HG03045 (cell line): Measurements from ENCODE around the gene ZDHHC14.
A peak's percentile ranks its signal among the peaks of the same experiment; 100 is the strongest.
"Not testable (repeated sequence)": the region's sequence is repeated elsewhere in the genome, so short reads cannot be mapped to it uniquely, and the experiment has no call there.

ENCODE experiments used
- ATAC-seq: cut with Tn5 transposase; IDR thresholded peaks from one replicate; pipeline ENCODE4 v1.9.1; 2021; ENCODE audit warnings: mild to moderate bottlenecking, moderate library complexity; ENCODE audit not compliant: unreplicated experiment

The ZDHHC14 gene

DNA sequence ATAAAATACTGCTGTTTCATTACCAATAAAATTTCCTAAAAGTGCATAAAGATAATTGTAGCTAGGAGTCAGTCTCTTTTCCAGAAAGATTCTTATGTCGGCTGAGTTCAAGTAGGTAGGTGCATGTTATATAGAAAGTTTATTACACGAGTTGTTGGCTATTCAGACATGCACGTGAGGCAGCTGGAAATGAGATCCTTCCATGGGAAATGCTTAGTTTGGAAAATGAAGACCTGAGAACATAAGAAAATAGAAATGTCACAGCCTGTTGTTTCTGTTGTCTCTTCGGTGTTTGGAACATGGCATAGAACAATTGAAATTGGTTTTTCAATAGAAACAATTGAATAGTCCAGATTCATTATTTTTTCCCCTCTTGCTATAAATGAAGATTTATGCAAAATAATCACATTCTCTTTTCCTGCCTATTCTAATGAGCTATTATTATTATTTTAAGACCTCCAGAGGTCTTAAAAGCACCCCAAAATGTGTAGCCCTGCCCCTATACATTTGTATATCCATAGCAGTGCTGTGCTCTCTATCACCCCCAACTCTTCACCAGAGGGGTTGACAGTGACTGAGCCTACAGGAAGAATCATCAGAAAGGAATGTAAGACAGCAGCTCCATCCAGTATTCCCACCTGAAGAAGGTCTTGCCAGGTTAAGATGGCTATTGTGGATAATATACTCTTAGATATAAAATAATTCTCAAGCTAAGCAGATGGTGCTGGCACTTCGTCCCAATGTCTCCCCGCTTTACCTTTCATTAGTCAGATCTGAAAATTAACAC is 82.2 kb downstream of the ZDHHC14 start:
- ATAC-seq: no peak

GRCh38 chr6:157463743-157464135 is 82.7 kb downstream of the ZDHHC14 start:
- ATAC-seq: not testable (repeated sequence)

GRCh38 chr6:157464653-157465535 is 83.9 kb downstream of the ZDHHC14 start:
- ATAC-seq: peak; percentile 30

GRCh38 chr6:157466342-157466648 is 85.3 kb downstream of the ZDHHC14 start:
- ATAC-seq: no peak

DNA sequence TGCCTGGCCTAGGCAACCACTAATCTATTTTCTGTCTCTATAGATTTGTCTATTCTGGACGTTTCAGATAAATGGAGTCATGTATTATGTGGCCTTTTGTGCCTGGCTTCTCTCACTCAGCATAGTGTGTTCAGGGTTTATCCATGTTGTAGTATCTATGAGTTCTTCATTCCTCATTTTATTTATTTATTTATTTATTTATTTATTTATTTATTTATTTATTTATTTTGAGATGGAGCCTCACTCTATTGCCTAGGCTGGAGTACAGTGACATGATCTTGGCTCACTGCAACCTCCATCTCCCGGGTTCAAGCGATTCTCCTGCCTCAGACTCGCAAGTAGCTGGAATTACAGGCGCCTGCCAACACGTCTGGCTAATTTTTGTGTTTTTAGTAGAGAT is 86.3 kb downstream of the ZDHHC14 start:
- not testable (repeated sequence) for ATAC-seq

DNA sequence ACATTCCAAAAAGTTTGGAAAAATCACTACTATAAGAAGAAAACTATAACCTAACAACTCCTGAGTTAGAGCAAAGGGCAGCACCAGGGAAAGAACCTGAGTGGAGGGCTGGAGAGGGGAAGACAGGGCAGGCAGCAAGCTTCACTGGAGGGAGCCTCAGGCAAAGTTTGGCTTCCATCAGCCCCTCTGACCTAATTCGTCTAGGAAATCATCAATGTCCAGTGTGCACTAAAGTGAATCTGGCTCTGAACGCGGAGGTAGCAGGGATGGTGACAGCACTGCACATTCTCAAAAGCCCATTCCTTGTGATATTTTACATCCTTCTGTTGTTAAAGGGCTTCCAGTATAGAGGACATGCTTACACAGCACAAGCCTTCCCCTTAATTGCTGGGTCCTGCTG is 87.1 kb downstream of the ZDHHC14 start:
- no peak for ATAC-seq

DNA sequence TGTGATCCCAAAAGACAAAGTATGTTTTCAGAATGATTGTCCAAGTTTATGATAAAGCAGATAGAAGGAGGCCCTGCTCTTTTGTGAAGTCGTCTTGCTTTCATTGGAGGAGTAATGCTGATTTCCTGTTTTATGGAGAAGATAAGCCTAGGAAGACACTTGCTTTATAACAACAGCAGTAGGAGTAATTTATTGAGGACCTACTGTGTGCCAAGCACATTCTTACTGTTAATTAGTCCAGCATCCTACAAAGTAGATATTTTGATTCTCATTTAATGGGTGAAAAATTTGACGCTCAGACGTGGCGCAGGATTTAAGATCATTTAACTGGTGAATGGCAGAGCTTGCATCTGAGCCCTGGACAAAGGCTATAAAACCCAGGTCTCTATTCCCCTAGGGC is 87.6 kb downstream of the ZDHHC14 start:
- ATAC-seq: no peak

DNA sequence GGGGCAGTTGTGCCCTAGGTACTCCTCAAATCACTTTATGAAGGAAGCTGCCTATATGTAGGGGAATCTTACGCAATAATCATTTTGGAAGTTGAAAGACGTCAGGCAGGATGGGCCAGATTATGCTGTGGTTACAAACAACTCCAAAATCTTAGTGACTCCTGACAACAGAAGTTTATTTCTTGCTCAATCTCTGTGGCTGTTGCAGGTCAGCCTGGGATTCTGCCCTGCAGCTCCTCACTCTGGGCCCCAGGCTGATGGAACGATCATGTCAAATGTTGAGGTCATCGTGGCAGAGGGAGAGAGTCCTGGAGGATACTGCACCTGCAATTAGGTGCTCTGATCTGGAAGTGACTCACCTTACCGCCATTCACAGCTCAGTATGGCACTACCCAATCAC is 88.4 kb downstream of the ZDHHC14 start:
- no peak for ATAC-seq

DNA sequence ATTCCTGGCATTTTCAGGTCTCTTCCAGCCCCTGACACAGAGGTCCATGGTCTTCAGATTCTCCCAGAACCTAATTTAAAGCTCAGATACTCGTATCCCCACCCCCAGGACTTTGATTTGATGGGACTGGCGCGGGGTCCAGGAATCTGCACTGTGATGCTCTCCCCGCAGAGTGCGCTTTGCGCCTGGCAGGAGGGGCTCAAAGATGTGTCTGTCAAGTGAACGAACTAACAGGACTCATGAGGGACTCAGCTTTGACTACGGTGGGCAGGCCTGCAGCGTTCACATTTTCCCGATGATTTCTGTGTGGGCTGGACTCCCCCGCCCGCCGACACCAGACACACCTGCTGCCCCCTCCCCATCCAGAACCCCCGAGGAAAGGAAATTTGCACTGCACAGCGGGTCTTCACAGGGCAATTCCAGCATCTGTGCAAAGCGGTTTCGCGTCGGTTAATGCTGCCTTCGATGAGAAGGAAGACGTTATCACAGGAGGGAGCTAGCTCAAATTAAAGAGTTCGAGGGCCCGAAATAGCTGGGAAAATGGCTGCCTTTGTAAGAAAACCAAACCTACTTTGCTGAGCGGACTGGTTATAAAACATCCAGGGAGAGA is 90.2 kb downstream of the ZDHHC14 start:
- ATAC-seq: no peak

DNA sequence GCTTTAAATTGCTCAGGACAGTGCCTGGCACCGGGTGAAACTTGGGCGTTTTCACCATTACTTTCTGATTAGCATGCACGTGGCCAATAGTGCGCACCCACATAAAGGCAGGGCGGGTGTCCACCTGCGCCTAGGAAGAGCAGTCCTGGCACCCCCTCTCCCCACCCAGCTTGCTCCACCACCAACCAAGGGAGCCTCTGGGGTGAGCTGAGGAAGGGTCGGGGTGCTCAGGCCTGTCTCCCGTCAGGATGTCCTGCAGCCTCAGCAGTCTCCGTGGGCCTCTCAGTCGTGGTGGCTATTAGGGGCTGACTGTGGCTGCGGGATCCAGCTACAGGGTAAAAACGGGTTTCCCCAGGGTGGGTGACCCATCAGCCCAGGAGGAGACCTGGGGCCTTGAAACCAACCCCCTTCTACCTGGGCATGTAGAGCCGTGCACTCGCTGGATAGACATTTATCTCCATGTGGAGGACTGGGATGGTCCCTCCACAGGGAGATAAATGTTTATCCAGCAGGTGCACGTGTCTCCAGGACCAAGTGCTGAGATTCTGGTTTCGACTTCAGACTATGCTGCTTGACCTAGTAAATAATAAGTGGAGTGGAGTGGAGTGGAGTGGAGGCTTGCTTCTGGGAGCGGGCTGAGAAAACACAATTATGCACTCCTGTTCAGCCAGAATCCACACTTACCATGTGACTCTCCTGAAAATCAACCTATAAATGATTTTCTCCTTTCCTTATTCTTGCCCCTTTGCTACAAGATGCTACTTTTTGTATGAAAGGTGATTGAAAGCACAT is 91.1 kb downstream of the ZDHHC14 start:
- ATAC-seq: no peak

GRCh38 chr6:157476797-157477196 is 95.8 kb downstream of the ZDHHC14 start:
- no peak for ATAC-seq

- no peak for ATAC-seq
Observed at GRCh38 chr6:157478926-157479325, 97.9 kb downstream of the ZDHHC14 start.

DNA sequence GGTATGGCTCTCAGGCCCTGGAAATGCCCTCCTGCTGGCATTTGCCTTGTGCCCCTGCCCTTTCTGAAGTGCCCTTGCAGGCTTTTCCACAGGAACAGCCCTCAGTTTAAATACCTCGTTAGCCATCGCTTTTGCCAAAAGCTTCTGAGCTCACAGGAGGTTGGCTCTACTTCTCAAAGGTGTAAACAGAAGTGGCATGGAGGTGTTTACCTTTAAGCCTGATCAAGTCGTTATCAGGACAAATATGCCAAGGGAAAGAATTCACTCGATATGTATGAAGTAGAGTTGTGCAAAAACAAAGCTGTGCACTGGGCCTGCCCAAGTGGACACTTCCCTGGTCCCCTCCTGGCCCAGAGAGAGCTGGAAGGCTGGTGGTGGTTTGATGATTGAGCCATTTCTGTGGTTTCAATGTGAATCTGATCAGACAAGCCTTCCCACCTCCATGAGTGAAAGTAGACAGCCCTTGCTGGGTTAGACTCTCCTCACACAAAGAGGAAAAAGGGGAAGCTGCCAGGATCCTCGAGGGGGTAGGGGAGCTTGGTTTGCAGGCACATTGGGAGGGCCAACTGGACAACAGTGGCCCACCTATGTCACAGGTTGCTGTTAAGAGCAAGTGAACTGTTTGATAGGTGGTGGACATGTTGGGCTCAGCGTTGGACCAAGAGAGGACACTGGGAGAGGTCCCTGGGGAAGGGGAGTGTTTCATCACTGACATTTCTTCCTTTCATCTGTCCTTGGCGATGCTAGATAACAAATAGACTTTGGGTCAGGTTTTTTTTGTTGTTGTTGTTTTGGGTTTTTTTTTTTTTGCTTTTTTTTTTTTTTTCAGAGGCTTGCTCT is 98.7 kb downstream of the ZDHHC14 start:
- no peak for ATAC-seq

DNA sequence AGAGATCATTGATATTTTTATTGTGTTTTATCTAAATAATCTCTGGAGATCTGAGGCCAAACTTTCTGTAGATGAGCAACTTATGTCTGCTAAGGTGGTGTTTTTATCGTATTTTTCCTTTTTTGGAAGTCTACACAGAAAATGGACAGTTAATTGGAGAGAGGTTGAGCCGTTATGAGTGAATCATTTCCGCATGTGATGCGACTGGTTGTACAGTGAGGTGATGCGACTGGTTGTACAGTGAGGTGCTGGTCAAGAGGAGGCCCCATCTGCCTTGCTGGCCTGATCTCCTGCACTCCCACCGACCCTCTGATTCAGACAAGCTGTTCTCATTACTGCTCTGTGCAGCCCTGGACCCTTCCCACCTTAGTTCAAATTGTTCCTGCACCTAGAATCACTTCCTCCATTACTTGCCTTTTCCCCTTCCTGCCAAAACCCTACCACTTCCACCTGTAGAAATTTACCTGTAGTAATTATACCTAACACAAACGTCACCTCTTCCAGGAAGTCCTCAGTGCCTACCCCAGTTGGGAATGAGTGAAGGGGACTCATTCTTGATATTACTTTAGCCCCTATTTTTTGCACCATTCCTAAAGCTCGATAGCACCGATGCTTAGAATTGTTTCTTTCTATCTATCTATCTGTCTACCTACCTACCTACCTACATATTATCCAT is 100.3 kb downstream of the ZDHHC14 start:
- no peak for ATAC-seq

GRCh38 chr6:157481865-157482249 is 100.9 kb downstream of the ZDHHC14 start:
- ATAC-seq: no peak

DNA sequence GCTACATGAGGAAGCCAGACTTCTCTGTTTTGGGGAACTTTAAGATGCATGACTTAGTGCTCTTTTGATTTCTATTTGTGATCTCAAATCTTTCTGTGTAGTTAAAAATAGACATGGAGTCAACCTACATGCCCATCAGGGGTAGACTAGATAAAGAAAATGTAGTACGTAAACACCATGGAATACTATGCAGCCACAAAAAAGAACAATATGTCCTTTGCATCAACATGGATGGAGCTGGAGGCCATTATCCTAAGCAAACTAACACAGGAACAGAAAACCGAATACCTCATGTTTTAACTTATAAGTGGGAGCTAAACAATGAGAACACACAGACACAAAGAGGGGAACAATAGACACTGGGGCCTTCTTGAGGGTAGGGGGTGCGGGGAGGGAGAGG is 102.8 kb downstream of the ZDHHC14 start:
- no peak for ATAC-seq

DNA sequence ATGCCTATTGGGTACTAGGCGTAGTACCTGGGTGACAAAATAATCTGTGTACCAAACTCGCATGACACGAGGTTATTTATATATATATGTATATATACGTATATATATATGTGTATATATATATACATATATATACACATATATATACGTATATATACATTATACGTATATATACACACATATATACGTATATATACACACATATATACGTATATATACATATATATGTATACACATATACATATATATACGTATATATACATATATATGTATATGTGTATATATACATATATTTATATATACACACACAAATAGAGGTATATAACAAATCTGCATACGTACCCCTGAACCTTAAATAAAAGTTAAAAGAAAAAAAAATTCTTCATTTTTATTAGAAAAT is 103.2 kb downstream of the ZDHHC14 start:
- ATAC-seq: no peak

GRCh38 chr6:157486572-157486971 is 105.6 kb downstream of the ZDHHC14 start:
- no peak for ATAC-seq

GRCh38 chr6:157487110-157487773 is 106.3 kb downstream of the ZDHHC14 start:
- ATAC-seq: no peak
